Measurements from ENCODE around the gene ARHGAP24. TPM values are rescaled to one million over a fixed set of nuclear protein-coding genes. Genes with fewer than 3 reads are reported as not detected.

ARHGAP24 gene
- total and polyA plus RNA-seq, 7 donors: 0.46 to 40.4 (median 23.1) TPM

DNA sequence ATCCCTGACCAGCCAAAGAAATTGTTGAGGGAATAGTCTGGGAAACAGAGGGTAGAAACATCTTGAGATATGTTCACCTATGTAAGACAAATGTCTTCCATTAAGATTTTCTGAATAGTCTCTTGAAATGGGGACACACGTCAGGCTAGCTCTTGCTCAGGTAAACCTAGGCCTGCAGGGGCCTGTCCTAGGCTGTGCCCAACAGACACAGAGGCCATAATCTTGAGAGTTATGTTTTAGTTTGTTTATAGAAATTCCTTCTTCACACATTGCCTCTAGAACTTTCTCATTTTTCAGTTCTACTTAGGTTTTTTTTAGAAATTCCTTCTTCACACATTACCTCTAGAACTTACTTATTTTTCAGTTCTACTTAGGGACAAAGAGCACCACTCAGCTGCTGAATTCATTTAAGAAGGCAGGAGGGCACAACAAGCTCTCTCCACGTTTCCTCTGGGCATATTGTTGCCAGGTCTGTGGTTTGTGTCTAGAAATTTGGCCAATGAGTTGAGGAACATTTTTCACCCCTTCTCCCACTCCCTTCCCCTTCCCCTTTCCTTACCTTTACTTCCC lies 94.9 kb downstream of the ARHGAP24 start:
- WGBS, 2 donors: 74 to 87% methylated on average over 2 of the region's 2 CpGs
- no peak overlapping the region for H3K27ac ChIP-seq

DNA sequence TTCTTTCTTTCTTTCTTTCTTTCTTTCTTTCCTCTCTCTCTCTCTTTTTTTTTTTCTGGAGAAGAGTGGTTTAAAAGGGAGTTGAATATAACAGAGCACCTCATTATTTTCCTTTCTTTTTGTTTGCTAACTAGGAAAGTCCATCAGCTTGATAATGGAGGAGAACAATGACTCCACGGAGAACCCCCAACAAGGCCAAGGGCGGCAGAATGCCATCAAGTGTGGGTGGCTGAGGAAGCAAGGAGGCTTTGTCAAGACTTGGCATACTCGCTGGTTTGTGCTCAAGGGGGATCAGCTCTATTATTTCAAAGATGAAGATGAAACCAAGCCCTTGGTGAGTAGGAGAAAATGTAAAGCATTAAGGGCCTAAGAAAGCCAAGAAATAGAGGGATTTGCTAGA lies 95.4 kb downstream of the ARHGAP24 start:
- intact Hi-C loops (cut with DNase I): no loop called here
- Histone ChIP-seq H3K27me3 (no peaks in the 10 kb centered on the region), H3K4me3 (no peak overlapping the region), H3K36me3 (no peaks in the 10 kb centered on the region), H3K4me1 (no peaks in the 10 kb centered on the region), H3K27ac (no peak overlapping the region), H3K9me3 (no peaks in the 10 kb centered on the region)
- DNase-seq: no peak
- TF ChIP-seq, protein P1, sequence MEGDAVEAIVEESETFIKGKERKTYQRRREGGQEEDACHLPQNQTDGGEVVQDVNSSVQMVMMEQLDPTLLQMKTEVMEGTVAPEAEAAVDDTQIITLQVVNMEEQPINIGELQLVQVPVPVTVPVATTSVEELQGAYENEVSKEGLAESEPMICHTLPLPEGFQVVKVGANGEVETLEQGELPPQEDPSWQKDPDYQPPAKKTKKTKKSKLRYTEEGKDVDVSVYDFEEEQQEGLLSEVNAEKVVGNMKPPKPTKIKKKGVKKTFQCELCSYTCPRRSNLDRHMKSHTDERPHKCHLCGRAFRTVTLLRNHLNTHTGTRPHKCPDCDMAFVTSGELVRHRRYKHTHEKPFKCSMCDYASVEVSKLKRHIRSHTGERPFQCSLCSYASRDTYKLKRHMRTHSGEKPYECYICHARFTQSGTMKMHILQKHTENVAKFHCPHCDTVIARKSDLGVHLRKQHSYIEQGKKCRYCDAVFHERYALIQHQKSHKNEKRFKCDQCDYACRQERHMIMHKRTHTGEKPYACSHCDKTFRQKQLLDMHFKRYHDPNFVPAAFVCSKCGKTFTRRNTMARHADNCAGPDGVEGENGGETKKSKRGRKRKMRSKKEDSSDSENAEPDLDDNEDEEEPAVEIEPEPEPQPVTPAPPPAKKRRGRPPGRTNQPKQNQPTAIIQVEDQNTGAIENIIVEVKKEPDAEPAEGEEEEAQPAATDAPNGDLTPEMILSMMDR (IDR thresholded peaks at IDR 0.05): no peak
- TF ChIP-seq POLR2AphosphoS5 (IDR thresholded peaks at IDR 0.05) (no peak), POLR2A (IDR thresholded peaks at IDR 0.05) (no peak), EP300 (IDR thresholded peaks at IDR 0.05) (no peak)
- 90 to 95% methylated on average over 3 of the region's 3 CpGs for WGBS, 2 donors

More for the DNA sequence above, 94.9 kb downstream of the ARHGAP24 start:
- no peak for DNase-seq
- no peak overlapping the region for H3K4me3 ChIP-seq
- no peaks in the 10 kb centered on the region for H3K4me1 ChIP-seq
- intact Hi-C loops (cut with DNase I): no loop called here
- no peaks in the 10 kb centered on the region for H3K9me3 ChIP-seq
- TF ChIP-seq EP300 (IDR thresholded peaks at IDR 0.05): no peak
- no peak for TF ChIP-seq POLR2AphosphoS5 (IDR thresholded peaks at IDR 0.05)
- TF ChIP-seq, protein P1 (IDR thresholded peaks at IDR 0.05): no peak
- no peak for TF ChIP-seq POLR2A (IDR thresholded peaks at IDR 0.05)
- no peaks in the 10 kb centered on the region for H3K27me3 ChIP-seq
- no peaks in the 10 kb centered on the region for H3K36me3 ChIP-seq

DNA sequence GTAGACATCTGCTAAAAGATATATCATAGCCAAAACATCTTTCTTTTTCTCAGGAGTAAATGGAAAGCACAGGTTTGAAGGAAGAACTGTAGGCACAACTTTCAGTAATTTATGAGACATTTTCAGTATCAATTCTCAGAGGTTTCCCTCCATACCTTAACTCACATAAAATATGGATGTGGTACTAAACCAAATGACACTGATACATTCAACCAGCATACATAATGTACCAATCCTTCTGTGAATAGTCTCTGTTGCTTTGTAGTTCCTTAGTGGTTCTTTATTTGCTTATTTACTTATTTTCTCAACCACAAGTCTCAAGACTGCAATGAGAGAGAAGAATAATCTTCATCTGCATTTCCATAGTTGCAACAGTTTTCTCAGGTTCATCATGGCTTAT lies 96.1 kb downstream of the ARHGAP24 start:
- no peak for TF ChIP-seq POLR2AphosphoS5 (IDR thresholded peaks at IDR 0.05)
- TF ChIP-seq EP300 (IDR thresholded peaks at IDR 0.05): no peak
- TF ChIP-seq POLR2A (IDR thresholded peaks at IDR 0.05): no peak
- TF ChIP-seq, protein P1 (IDR thresholded peaks at IDR 0.05): no peak
- intact Hi-C loops (cut with DNase I): no loop called here
- H3K4me3 ChIP-seq: no peak overlapping the region
- H3K27me3 ChIP-seq: no peaks in the 10 kb centered on the region
- H3K4me1 ChIP-seq: no peaks in the 10 kb centered on the region
- H3K9me3 ChIP-seq: no peaks in the 10 kb centered on the region
- no peak overlapping the region for H3K27ac ChIP-seq
- no peaks in the 10 kb centered on the region for H3K36me3 ChIP-seq
- DNase-seq: no peak

DNA sequence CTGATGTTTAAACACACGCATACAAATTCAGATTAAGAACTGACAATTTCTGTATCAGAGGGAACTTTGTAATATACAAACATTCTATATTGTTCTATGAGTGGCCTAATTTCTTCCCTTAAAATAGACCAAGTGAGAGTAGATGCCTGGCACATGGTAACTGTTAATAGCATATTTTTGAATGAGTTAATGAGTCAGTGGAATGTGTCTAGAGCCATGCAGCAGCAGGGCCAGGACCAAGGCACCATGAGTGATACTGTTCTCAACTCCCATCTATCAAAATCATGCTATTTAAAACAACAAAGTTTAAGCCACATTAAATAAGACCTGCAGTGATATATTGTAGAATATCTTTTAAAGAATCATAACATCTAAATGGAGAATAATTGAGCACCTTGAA lies 98.3 kb downstream of the ARHGAP24 start:
- H3K36me3 ChIP-seq: no peaks in the 10 kb centered on the region
- 97 to 100% methylated on average over 1 of the region's 1 CpG for WGBS, 2 donors
- H3K4me1 ChIP-seq: no peaks in the 10 kb centered on the region
- TF ChIP-seq, protein P1 (IDR thresholded peaks at IDR 0.05): no peak
- no peak for TF ChIP-seq POLR2AphosphoS5 (IDR thresholded peaks at IDR 0.05)
- no peak for TF ChIP-seq POLR2A (IDR thresholded peaks at IDR 0.05)
- TF ChIP-seq EP300 (IDR thresholded peaks at IDR 0.05): no peak
- H3K27me3 ChIP-seq: no peaks in the 10 kb centered on the region
- H3K4me3 ChIP-seq: no peak overlapping the region
- intact Hi-C loops (cut with DNase I): no loop called here
- DNase-seq: no peak
- H3K27ac ChIP-seq: no peak overlapping the region
- no peaks in the 10 kb centered on the region for H3K9me3 ChIP-seq

DNA sequence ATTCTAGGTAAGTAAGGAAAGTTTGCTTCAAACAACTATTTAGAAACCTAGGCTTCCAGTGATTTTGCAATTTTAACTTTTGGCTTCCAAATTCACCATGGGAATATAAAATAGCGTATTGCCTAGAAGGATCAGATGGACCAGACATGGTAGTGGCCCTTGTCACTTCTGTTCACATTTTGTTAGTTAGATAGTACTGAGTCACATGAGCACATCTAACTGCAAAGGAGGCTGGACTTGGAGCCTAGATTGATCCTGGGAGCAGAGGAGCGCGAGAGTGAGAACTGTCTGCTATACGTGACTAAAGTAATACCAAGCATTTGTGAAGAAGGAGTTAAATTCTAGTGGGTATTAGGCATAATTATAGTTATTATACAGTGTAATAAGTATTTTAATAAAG lies 102.4 kb downstream of the ARHGAP24 start:
- no peak overlapping the region for H3K27ac ChIP-seq
- TF ChIP-seq EP300 (IDR thresholded peaks at IDR 0.05) (no peak), POLR2AphosphoS5 (IDR thresholded peaks at IDR 0.05) (no peak), POLR2A (IDR thresholded peaks at IDR 0.05) (no peak)
- TF ChIP-seq, protein P1 (IDR thresholded peaks at IDR 0.05): no peak
- no peak for DNase-seq
- no peak overlapping the region for H3K4me3 ChIP-seq
- H3K9me3 ChIP-seq: no peaks in the 10 kb centered on the region
- 72 to 74% methylated on average over 4 of the region's 4 CpGs for WGBS, 2 donors
- no peaks in the 10 kb centered on the region for H3K4me1 ChIP-seq
- no peaks in the 10 kb centered on the region for H3K27me3 ChIP-seq
- H3K36me3 ChIP-seq: no peaks in the 10 kb centered on the region
- intact Hi-C loops (cut with DNase I): no loop called here
